Measurements from ENCODE around the gene PRTFDC1. TPM values are rescaled to one million over a fixed set of nuclear protein-coding genes. Genes with fewer than 3 reads are reported as not detected.
A peak's percentile ranks its signal among the peaks of the same experiment; 100 is the strongest.

The PRTFDC1 gene
- polyA plus RNA-seq, 1 donor (not counting 4 experiments of a cell fraction or from before 2014, with no cell fraction given): 2.2 TPM

GRCh38 chr10:24873281-24873683 is 79.1 kb downstream of the PRTFDC1 start:
- Histone ChIP-seq H3K9me1 (ENCODE audit: control insufficient read depth, extremely low read depth, insufficient read depth, low read length) (no peaks in the 10 kb centered on the region), H2AFZ (ENCODE audit: control insufficient read depth, low read length) (peak overlapping the region; percentile 11), H3K4me3 (ENCODE audit: control insufficient read depth in 2 of 3, extremely low read depth in 1 of 3, insufficient read depth in 2 of 3, low read depth in 1 of 3, low read length in 3 of 3) (no peak overlapping the region), H3K9ac (ENCODE audit: control insufficient read depth, extremely low read depth, insufficient read depth, low read length) (no peak overlapping the region), H3K36me3 (ENCODE audit: control insufficient read depth in 2 of 2, extremely low read depth in 1 of 2, insufficient read depth in 2 of 2, low read length in 2 of 2) (no peaks in the 10 kb centered on the region), H3K27me3 (ENCODE audit: control insufficient read depth, extremely low read depth, insufficient read depth, low read length) (no peaks in the 10 kb centered on the region), H3K4me2 (ENCODE audit: control insufficient read depth, extremely low read depth, insufficient read depth, low read depth, low read length) (peak overlapping the region; percentile 2), H3K27ac (ENCODE audit: control insufficient read depth, insufficient read depth, low read length) (no peak overlapping the region), H3K9me3 (ENCODE audit: control insufficient read depth, low read depth, low read length) (no peaks in the 10 kb centered on the region), H4K20me1 (ENCODE audit: control insufficient read depth, extremely low read depth, insufficient read depth, low read length) (no peaks in the 10 kb centered on the region), H3K4me1 (ENCODE audit: control insufficient read depth, extremely low read depth, insufficient read depth, low read length) (peaks cover 16% of the 10 kb centered on the region), H3K79me2 (ENCODE audit: control insufficient read depth, insufficient read depth, low read length) (no peaks in the 10 kb centered on the region)
- DNase-seq (ENCODE audit: low read depth, low spot score) (no peak), FAIRE-seq (peak; percentile 90)
- dilution Hi-C loops (cut with MboI; ENCODE audit: extremely low pct_ligation_motif_present, low sequenced_read_pairs): no loop called here
- TF ChIP-seq EZH2 (IDR thresholded peaks at IDR 0.05; ENCODE audit: low read length): no peak
- TF ChIP-seq, protein P1, sequence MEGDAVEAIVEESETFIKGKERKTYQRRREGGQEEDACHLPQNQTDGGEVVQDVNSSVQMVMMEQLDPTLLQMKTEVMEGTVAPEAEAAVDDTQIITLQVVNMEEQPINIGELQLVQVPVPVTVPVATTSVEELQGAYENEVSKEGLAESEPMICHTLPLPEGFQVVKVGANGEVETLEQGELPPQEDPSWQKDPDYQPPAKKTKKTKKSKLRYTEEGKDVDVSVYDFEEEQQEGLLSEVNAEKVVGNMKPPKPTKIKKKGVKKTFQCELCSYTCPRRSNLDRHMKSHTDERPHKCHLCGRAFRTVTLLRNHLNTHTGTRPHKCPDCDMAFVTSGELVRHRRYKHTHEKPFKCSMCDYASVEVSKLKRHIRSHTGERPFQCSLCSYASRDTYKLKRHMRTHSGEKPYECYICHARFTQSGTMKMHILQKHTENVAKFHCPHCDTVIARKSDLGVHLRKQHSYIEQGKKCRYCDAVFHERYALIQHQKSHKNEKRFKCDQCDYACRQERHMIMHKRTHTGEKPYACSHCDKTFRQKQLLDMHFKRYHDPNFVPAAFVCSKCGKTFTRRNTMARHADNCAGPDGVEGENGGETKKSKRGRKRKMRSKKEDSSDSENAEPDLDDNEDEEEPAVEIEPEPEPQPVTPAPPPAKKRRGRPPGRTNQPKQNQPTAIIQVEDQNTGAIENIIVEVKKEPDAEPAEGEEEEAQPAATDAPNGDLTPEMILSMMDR (optimal IDR thresholded peaks at IDR 0.05 in 1 of 3, IDR thresholded peaks at IDR 0.05 in 1 of 3, conservative IDR thresholded peaks at IDR 0.05 in 1 of 3; ENCODE audit: extremely low read depth in 1 of 3, insufficient read depth in 2 of 3, low read length in 3 of 3): no peak

DNA sequence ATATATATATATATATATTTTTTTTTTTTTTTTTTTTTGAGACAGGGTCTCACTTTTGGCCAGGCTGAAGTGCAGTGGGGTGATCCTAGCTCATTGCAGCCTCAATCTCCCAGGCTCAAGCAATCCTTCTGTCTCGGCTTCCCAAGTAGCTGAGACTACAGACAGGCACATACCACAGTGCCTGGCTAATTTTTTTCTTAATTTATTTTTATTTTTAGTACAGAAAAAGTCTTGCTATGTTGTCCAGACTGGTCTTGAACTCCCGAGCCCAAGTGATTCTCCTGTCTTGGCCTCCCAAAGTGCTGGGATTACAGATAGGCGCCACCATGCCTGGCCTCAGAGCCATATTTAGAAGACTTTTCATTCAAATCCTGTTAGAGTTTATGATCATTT is 79.6 kb downstream of the PRTFDC1 start:
- H3K27ac ChIP-seq (ENCODE audit: control insufficient read depth, insufficient read depth, low read length): no peak overlapping the region
- H3K4me3 ChIP-seq (ENCODE audit: control insufficient read depth in 2 of 3, extremely low read depth in 1 of 3, insufficient read depth in 2 of 3, low read depth in 1 of 3, low read length in 3 of 3): no peak overlapping the region
- no peak for FAIRE-seq
- no peaks in the 10 kb centered on the region for H3K9me3 ChIP-seq (ENCODE audit: control insufficient read depth, low read depth, low read length)
- H3K9ac ChIP-seq (ENCODE audit: control insufficient read depth, extremely low read depth, insufficient read depth, low read length): no peak overlapping the region
- no peaks in the 10 kb centered on the region for H4K20me1 ChIP-seq (ENCODE audit: control insufficient read depth, extremely low read depth, insufficient read depth, low read length)
- no peaks in the 10 kb centered on the region for H3K9me1 ChIP-seq (ENCODE audit: control insufficient read depth, extremely low read depth, insufficient read depth, low read length)
- DNase-seq (ENCODE audit: low read depth, low spot score): no peak
- no peak overlapping the region for H3K4me2 ChIP-seq (ENCODE audit: control insufficient read depth, extremely low read depth, insufficient read depth, low read depth, low read length)
- no peaks in the 10 kb centered on the region for H3K27me3 ChIP-seq (ENCODE audit: control insufficient read depth, extremely low read depth, insufficient read depth, low read length)
- H2AFZ ChIP-seq (ENCODE audit: control insufficient read depth, low read length): no peak overlapping the region
- H3K79me2 ChIP-seq (ENCODE audit: control insufficient read depth, insufficient read depth, low read length): no peaks in the 10 kb centered on the region
- no peak for TF ChIP-seq EZH2 (IDR thresholded peaks at IDR 0.05; ENCODE audit: low read length)
- TF ChIP-seq, protein P1 (optimal IDR thresholded peaks at IDR 0.05 in 1 of 3, IDR thresholded peaks at IDR 0.05 in 1 of 3, conservative IDR thresholded peaks at IDR 0.05 in 1 of 3; ENCODE audit: extremely low read depth in 1 of 3, insufficient read depth in 2 of 3, low read length in 3 of 3): no peak
- dilution Hi-C loops (cut with MboI; ENCODE audit: extremely low pct_ligation_motif_present, low sequenced_read_pairs): no loop called here
- no peaks in the 10 kb centered on the region for H3K36me3 ChIP-seq (ENCODE audit: control insufficient read depth in 2 of 2, extremely low read depth in 1 of 2, insufficient read depth in 2 of 2, low read length in 2 of 2)
- H3K4me1 ChIP-seq (ENCODE audit: control insufficient read depth, extremely low read depth, insufficient read depth, low read length): peaks cover 19% of the 10 kb centered on the region
